ENCODE results near the gene LAIR2.
"Not testable (repeated sequence)": the region's sequence is repeated elsewhere in the genome, so short reads cannot be mapped to it uniquely, and the experiment has no call there.

Gene LAIR2

DNA sequence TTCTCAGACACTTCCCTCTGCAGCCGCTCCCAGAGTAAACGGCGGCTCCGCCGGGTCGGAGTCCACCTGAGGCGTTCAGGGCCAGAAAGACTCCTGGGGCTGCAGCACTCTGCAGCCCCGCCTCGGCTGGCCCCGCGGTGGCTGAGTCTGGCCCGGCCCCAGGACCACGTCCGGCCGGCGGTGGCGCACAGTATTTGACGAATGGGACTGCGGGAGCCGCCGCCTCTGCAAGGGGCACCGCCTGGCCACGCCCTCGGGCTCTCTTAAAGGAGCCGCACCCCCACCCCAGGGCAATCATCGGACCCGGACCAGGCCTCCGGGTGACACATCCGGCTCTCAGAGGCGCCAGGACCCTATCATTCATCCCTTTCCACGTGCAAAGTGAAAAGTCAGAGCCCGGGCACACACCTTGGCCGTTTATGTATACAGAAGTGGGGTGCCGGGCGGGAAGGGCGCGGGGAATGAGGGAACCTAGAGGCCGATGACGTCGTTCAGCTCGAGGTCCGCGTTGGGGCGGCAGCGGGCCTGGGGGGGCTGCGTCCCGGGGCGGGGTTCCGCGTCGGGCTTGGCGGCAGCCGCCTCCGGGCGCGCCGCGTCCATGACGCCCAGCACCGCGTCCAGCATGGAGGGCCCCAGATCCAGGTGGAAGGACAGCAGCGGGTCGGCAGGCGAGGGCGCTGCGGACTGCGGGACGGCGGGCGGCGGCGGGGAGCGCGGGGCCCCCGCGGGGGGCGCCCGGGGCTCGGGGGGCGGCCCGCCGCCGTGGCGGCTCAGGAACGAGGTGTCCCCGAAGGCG, 37.8 kb upstream of the LAIR2 start:
- peak; percentile 88 for DNase-seq

DNA sequence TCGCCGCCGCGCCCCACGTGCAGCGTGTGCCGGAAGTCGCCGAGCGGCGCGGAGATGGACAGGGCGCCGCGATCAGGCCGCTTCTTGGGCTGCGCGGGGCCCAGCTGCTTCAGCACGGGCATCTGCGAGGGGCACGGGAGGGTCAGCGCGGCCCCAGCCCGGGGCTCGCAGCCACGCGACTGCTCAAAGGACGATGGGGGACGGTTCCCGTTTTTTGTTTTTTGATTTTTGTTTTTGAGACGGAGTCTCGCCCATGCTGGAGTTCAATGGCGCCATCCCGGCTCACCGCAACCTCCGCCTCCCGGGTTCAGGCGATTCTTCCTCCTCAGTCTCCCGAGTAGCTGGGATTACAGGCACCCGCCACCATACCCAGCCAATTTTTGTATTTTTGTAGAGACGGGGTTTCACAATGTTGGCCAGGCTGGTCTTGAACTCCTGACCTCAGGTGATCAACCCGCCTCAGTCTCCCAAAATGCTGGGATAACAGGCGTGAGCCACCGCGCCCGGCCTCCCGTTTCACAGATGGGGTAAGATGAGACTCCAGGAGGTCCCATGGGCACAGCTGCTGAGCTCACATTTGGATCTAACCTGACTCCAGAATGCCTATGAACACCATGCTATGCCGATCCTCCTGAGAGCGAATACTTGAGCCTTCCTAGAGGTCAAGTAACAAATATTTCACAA, 37.1 kb upstream of the LAIR2 start:
- no peak for DNase-seq

DNA sequence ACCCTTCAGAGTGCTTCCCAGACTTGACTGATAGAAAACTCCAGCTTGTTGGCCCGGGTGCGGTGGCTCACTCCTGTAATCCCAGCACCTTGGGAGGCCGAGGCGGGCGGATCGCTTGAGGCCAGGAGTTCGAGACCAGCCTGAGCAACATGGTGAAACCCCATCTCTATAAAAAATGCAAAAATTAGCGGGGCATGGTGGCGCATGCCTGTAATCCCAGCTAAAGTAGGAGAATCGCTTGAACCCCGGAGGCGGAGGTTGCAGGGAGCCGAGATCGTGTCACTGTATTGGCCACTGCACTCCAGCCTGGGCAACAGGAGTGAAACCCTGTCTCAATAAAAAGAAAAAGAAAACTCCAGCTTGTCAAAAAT, 36.5 kb upstream of the LAIR2 start:
- DNase-seq = not testable (repeated sequence)

DNA sequence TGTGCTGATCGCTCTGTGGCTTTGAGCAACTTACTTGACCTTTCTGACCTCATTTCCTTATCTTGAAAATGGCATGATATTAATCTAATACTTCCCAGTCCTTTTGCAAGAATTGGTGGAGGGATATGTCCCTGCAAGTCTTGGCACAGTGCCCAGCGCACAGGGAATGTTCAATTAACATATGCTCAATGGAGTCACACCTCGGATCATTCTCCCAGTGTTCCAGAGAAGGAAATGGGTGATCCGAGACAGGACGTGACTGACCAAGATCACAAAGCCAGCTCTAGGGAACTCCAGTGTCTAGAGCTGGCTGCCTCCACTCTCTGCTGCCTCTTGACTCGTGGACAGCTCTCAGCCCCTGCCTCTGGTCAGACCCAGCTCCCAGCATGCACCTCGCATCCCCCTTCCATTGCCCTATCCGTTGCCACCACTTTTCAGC, 33.1 kb upstream of the LAIR2 start:
- peak; percentile 26 for DNase-seq

DNA sequence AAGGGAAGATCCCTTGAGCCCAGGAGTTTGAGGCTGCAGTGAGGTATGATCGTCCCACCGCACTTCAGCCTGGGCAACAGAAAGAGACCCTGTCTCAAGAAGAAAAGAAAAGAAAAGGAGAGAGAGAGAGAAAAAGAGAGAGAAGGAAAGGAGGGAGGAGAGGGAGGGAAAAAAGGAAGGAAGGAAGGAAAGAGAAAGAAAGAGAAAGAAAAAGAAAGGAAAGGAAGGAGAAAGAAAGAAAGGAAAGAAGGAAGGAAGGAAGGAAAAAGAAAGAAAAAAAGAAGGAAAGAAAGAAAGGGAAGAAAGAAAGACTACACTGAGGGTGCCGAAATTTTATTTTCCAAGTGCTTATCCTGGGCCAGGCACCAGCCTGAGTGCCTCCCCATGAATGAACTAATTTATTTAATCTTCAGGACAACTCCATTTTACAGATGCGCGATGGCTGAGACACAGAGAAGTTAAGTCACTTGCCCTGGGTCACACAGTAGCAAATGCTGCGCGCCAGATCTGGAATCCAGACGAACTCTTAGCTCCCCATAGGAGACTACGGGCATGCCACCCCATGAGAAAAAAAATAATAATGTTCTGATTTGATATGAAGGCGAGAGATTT, 32.2 kb upstream of the LAIR2 start:
- no peak for DNase-seq

DNA sequence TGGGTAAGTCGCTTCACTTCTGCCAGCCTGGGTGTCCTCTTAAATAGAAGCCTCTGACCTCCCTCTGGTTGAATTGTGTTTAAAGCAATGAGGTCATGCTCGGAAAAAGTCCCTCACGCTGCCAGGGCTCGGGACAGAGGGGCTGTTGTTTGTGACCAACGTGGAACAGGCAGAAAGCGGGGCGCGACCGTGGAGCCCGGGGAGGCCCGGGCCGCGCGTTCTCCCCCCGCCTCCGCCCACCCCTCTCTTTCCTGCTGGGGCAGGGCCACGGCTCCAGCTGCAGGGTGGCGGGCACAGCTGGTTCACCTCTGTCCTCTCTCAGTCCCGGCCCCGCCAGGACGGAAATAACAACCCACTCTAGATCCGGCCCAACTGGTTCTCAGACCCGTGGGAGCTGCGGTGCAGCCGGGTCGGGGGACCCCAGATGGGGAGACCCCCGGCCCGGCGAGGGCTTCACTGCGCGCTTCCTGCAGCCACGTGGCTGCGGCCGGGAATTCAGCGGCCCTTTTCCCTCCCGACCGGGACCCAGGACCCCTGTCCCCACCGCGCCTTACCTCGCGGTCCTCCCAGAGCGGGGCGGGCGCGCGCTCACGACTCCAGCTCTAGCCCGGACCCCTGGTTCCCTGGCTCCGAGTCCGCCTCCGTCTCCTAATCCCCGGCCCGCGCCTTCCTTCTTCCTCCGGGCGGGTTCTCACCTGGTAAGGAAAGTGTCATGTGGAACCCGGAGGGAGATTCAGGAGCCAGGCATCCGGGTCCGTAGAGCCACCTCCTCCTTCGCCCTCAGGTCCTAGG, 31.4 kb upstream of the LAIR2 start:
- no peak for DNase-seq

DNA sequence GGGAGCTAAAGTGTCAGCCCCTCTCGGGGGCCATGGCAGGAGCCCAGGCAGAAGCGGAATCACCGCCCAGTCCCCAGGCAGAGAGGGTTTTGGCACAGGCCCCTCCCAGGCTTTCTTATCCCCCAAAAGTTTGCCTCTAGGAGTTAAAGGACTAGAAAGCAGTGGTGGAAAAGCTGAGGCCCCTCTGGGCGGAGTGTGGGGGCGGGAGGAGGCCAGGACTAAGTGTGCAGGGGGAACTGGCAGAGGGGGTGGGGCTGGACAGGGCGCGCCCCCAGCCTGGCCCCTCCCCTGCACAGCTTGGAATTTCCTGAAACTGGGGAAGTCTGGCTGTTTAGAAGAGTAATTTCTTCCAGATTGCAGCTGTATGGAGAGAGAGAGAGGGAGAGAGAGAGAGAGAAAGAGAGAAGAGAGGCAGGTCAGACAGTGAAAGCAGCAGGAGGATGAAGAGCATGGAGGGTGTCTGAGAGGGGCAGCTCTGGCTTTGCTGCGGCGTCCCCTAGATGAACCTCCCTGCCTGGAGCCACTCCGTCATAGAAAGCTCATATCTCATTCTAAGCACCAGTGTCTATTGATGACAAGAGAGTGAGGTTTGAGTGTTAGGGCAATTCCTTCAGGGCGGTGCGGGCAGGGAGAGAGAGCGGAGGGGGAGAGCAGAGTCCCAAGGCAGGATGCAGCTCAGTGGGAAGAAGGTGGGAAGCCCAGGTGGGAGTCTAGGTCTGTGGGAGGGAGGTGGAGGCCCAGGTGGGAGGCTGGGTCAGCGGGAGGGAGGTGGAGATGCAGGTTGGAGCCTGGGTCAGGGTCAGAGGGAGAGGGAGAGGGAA, 29.4 kb upstream of the LAIR2 start, which contains the start of gene CDC42EP5:
Gene CDC42EP5, minus strand, starts transcription at position 226 of the 821 bp plus-strand sequence. CDS start 7,749 bp downstream, outside the sequence.
- no peak for DNase-seq

DNA sequence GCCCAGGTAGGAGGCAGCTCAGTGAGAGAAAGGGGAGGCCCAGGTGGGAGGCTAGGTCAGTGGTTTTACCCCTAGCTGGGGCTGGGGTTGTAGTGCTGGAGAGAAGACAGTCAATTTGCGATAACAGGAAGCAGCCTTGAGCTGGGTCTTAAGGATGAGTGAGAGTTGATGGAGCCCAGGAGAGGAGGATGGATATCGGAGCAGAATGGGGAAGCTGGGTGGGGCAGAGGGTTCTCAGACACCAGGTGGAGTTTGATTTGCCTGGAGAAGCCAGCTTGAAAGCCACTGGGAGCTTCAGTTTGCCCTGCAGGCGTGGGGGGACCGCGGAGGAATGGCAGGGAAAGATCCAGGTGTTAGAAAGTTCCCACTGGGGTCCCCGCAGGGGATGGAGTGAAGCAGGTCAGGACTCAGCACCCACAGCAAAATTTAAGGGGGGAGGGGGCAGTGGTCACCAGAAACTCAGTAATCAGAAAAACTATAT, 28.7 kb upstream of the LAIR2 start:
- DNase-seq = no peak

DNA sequence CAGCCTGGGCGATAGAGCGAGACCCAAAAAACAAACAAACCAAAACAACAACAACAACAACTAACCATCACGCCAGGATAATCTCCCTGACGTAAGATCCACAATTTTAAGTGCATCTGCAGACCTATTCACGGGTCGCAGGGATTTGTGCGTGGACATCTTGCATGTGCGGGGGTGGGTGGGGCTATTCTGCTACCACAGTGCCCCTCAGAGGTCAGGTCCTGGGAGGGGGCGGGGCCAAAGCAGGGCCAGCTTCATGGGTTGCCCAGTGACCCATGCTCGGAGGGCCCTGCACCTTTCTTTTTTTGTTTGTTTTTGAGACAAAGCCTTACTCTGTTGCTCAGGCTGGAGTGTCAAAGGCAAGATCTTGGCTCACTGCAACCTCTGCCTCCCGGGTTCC, 26.9 kb upstream of the LAIR2 start:
- no peak for DNase-seq

DNA sequence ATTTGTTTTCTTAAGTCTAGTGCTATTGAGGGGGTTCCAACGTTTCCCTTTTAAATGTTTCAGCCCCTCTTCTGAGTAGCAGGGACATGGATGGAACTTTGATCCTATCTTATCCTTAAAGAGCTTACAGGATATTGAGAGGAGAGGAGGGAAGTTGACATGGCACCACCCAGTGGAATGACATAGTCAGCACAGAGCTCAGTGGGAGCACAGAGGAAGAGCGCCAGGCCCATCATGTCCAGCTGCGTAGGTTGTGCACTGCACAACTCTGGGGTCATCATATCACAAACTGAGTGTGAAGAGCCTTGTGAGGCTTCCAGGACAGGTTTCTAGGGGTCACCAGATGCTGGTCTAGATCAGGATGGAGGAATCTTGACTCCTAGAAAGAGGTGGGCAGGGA, 25.0 kb upstream of the LAIR2 start:
- no peak for DNase-seq

DNA sequence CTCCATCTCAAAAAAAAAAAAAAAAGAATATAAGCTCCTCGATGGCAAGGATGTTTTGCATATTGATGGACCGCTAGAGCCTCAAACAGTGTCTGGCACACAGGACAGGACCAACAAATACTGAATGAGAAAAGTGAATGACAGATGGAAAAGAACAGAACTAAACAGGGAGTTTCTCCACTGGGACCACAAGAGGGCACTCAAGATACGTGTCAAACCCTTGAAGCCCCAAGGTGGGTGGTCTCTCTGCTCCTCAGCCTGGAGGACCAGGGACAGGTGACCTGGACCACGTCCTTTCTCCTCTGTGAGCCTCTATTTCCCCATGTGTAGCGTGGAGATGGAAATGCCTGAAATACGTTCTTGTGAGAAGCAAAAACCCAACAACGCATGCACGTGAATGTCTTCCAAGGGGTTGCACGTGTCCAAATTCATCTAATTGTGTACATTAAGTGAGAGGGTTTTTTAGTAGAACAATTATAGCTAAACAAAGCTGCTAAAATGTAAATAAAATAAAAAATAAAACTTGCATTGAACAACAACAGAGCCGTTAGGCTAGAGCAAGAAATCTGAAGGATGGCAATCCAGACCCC, 23.9 kb upstream of the LAIR2 start:
- DNase-seq = peak; percentile 56

DNA sequence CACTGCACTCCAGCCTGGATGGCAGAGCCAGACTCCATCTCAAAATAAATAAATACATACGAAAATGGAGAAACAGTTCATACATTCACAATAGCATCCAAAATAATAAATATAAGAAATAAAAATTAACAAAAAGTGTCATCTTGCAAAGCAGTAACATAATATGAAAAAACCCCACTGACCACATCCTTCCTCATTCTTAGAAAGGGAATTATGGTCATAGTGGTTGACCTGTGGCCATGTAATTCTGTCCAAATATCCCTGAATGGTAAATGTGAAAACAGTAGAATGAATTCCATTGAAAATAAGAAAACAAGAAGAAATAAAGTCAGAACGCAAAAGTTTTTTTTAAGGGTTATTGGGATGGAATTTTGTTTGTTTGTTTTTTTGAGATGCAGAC, 22.6 kb upstream of the LAIR2 start:
- no peak for DNase-seq

DNA sequence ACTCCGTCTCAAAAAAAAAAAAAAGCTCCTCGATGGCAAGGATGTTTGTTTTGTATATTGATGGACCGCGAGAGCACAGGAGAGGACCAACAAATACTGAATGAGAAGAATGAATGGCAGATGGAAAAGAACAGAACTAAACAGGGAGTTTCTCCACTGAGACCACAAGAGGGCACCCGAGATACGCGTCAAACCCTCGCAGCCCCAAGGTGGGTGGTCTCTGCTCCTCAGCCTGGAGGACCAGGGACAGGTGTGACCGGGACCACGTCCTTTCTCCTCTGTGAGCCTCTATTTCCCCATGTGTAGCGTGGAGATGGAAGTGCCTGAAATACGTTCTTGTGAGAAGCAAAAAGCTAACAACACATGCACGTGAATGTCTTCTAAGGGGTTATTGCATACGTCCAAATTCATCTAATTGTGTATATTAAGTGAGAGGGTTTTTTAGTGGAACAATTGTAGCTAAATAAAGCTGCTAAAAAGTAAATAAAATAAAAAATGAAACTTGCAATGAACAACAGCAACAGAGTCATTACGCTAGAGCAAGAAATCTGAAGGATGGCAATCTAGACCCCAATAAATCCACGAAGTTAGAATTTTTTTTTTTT, 21.2 kb upstream of the LAIR2 start:
- peak; percentile 58 for DNase-seq

DNA sequence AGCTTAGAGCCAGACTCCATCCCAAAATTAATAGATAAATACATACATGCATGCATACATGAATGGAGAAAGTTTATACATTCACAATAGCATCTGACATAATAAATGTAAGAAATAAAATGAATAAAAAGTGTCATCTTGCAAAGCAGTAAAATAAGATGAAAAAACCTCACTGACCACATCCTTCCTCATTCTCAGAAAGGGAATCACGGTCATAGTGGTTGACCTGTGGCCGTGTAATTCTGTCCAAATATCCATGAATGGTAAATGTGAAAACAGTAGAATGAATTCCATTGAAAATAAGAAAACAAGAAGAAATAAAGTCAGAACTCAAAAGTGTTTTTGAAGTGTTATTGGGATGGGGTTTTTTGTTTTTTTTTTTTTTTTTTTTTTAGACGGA, 19.7 kb upstream of the LAIR2 start:
- no peak for DNase-seq

DNA sequence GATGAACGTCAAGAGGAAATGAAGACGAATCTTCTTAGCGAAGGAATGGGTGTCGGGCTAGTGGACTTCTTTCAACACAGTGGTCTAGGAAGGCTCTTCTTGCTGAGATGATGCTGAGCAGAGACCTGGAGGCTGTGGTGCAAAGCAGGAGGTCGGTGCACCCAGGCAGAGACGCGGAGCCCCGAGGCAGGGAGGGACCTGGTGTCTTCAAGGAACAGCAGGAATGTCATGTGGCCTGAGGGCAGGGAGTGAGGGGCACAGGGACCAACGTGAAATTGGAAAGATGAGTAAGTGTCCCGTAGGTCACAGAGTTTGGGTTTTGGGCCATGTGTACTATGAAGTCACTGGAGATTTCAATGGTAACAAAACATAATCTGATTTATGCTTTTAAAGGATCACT, 18.2 kb upstream of the LAIR2 start:
- no peak for DNase-seq

DNA sequence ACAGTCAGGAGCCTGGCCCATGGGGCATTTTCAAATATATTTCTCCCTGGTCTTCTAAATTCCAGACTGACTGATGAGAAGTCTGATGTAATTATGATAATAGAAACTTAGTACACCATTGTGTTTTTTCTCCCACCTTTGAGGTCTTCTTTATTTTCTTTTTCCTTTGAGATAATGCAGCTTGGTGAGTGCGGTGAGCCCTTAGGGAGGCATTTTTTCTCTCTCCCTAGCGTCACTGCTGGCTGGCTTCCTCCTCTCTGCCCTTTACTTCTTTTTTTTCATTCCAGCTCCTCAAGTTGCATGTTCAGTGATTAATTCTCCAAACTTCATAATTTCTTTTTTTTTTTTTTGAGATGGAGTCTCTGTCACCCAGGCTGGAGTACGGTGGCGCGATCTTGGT, 16.8 kb upstream of the LAIR2 start:
- no peak for DNase-seq

DNA sequence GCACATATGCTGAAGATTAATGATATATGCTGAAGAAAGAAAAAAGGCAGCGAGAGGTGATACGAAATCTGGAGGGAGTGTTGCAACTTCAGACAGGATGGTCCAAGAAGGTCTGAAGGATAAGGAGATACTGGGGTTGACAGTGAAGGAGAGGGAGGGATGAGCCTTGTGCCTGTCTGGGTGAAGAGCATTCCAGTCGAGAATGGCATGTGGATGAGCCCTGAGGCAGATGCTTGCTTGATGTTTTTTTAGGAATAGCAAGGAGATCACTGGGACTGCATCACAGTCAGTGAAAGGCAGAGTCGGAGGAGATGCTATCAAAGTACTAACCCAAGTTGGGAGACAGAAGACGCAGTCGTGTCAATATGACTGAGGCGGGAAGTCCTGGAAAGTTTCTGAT, 13.3 kb upstream of the LAIR2 start:
- no peak for DNase-seq

DNA sequence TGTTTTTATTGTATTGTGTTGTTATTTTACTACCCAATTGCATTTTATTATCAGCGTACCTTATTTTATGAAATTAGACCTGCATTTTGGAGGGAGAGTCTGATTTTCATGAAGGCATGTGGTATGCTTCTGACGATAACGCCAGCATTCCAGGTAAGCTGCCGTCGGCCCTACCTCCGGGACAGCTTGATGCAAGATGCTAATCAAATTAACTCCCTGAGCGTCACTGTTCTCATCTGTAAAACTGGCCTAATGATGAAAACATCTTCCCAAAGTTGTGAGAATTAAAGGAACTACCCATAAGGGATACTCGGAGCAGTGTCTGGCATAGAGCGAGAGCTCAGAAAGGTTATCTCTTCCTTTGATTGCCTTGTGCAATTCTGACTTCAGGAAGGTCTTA, 12.9 kb upstream of the LAIR2 start:
- no peak for DNase-seq

DNA sequence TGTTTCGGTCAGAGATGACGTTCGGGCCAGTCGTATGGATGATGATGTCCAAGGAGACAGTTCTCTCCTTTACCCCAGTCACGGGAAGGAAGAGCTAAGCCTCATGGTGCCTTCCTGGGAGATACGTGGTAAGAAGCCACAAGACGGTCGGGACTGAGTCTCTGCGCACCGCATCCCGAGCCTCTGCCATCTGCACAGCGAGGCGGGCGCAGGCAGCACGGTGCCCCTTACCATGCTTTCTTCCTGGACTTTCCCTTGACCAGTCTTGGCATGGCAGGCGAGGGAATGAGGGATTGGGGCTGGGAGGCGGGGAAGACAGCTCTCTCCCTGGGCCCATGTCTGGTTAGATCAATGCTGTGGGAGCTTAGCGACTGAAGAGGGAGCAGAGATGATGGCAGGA, 10.1 kb upstream of the LAIR2 start:
- no peak for DNase-seq

DNA sequence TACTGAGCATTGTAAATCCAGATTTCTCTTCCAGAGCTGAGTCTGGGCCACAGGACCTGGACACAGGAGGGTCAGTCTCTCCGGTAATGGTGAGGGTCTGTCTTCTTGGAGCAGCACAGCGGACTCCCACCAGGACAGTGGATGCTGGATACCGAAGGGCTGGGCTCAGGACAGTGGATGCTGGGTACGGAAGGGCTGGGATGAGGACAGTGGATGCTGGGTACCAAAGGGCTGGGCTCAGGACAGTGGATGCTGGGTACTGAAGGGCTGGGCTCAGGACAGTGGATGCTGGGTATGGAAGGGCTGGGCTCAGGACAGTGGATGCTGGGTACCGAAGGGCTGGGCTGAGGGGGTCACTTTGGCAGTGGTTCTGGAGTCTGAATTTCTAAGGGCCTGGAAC, 9.6 kb upstream of the LAIR2 start:
- not testable (repeated sequence) for DNase-seq

DNA sequence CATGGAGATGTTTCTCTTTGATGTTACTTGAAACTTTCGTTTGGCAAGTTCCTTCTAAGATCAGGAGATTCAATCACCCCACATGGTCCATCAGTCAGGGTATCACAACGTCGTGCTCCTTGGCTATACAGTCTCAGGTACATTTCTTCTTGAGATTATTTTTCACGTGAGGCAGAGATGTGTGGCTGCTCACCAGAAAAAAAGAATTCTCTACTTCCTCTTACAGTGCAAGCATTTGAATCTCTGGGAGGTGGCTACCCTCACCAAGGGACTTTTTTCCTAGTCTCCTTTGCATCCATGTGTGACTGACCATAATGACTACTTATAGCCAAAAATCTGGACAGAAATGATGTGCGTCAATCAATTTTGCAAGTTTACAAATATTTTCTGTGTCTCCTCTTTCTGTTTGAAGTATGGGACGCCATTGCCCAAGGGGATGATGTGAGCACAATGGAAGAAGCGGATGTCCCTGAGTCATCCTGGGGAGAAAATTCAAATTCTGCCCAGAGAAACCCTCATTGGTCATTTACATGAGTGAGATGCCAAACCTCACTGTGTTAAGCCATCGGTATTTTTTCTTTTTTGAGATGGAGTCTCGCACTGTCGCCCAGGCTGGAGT, 8.6 kb upstream of the LAIR2 start:
- DNase-seq = no peak
